ENCODE results near the gene TGM1. TPM values are rescaled to one million over a fixed set of nuclear protein-coding genes. Genes with fewer than 3 reads are reported as not detected.

TGM1 gene
- 1.8 TPM for total RNA-seq

GRCh38 chr14:24262821-24263733 is at the start of gene TGM1:
TSS of gene TGM1 (minus strand) at chr14:24263177. CDS start at chr14:24262352, 825 bp downstream.
- no peak for DNase-seq (ENCODE audit: low spot score)
- ATAC-seq: no peak

DNA sequence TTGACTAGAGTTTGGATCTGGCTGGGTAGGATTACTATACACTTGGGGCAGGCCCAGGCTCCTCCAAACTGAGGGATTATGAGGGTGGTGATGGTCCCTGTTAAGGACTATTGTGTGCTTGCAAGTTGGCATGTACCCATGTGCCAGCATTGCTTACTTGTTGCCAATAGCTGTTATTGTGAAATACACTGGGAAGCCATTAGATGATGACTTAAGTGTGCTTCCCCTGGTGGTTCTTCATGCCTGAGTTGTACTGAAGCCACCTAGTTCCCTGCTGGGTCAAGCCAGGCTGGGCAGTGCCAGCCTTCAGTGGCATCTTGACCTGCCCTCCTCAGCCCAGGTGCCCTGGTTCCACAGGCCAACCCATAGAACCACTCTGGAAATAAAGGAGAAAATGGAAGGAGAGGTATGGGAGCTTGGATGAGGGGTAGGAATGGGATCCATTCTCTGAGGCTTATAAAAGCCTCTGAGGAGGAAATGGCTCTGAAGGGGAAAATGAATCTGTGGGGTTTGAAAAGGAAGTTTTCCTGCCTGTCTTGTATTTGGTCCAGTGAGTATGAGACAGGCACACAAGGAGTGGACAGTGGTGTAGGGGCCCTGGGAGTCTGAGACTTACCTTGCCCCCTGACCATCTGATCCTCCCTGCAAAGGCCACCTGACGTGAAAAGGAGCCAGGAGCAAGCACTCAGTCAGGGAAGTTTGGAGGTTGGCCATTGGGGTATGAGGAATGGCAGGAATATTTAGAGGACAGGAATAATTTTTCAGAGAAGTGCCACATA is 49.0 kb upstream of the TGM1 start:
- ATAC-seq: no peak
- DNase-seq (ENCODE audit: low spot score): peak; percentile 62

DNA sequence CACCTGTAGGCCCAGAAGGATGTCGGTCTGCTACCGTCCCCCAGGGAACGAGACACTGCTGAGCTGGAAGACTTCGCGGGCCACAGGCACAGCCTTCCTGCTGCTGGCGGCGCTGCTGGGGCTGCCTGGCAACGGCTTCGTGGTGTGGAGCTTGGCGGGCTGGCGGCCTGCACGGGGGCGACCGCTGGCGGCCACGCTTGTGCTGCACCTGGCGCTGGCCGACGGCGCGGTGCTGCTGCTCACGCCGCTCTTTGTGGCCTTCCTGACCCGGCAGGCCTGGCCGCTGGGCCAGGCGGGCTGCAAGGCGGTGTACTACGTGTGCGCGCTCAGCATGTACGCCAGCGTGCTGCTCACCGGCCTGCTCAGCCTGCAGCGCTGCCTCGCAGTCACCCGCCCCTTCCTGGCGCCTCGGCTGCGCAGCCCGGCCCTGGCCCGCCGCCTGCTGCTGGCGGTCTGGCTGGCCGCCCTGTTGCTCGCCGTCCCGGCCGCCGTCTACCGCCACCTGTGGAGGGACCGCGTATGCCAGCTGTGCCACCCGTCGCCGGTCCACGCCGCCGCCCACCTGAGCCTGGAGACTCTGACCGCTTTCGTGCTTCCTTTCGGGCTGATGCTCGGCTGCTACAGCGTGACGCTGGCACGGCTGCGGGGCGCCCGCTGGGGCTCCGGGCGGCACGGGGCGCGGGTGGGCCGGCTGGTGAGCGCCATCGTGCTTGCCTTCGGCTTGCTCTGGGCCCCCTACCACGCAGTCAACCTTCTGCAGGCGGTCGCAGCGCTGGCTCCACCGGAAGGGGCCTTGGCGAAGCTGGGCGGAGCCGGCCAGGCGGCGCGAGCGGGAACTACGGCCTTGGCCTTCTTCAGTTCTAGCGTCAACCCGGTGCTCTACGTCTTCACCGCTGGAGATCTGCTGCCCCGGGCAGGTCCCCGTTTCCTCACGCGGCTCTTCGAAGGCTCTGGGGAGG is 47.9 kb upstream of the TGM1 start, which contains the start of gene LTB4R:
Gene LTB4R, plus strand, starts transcription at position 857 of the 959 bp plus-strand sequence. CDS start 4,150 bp downstream, outside the sequence.
- DNase-seq (ENCODE audit: low spot score): peak; percentile 91
- ATAC-seq: peak; percentile 69

GRCh38 chr14:24310265-24310645 is 47.3 kb upstream of the TGM1 start:
- DNase-seq (ENCODE audit: low spot score) (peak; percentile 85), ATAC-seq (peak; percentile 46)

GRCh38 chr14:24309538-24310264 is 46.7 kb upstream of the TGM1 start, which contains the start of gene LTB4R2:
TSS of gene LTB4R2 (plus strand) at chr14:24310140. CDS start at chr14:24310665, 525 bp downstream.
- no peak for DNase-seq (ENCODE audit: low spot score)
- no peak for ATAC-seq

- DNase-seq (ENCODE audit: low spot score) (peak; percentile 71), ATAC-seq (peak; percentile 1)
Observed at GRCh38 chr14:24308342-24309124, 45.6 kb upstream of the TGM1 start.

GRCh38 chr14:24307575-24308341 is 44.8 kb upstream of the TGM1 start, which contains the start of gene CIDEB:
TSS of gene CIDEB (minus strand) at chr14:24307977. CDS start at chr14:24307858, 119 bp downstream.
- peak; percentile 59 for ATAC-seq
- peak; percentile 92 for DNase-seq (ENCODE audit: low spot score)

DNA sequence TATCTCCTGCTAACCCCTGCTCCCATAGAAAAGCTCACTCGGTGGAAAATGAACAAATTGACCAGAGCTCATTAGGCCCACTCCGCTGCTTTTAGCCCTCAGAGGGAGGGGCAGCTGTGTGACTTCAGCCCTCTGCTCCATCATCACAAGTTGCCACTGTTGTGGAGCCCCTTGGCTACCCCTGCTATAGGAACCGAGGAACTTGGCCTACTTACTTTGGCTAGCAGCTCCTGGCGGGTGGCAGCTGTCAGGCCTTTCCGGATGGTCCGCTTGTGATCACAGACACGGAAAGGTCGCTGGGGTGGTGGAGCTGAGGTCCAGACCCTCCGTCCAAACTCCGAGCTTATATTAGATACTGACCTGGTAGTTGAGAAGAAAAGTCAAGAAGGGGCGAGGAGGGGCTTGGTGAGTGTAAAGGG is 44.2 kb upstream of the TGM1 start:
- ATAC-seq (no peak), DNase-seq (ENCODE audit: low spot score) (no peak)

DNA sequence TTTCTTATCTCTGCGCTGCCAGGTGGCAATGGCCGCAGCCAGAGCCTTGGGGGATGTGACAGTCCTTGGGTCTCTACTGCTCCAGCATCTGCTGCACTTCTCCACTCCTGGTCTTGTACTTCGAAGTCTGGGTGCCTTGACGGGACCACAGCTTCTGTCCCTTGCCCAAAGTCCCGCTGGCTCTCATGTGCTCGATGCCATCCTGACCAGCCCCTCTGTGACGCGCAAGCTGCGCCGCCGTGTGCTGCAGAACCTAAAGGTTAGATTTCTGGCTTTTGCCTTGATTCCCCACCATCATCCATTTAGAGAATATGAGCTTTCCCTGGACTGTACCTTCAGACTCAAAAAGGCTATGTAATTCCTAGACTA is 41.0 kb upstream of the TGM1 start:
- ATAC-seq: no peak
- no peak for DNase-seq (ENCODE audit: low spot score)

GRCh38 chr14:24300326-24300980 is 37.5 kb upstream of the TGM1 start:
- no peak for DNase-seq (ENCODE audit: low spot score)
- no peak for ATAC-seq

DNA sequence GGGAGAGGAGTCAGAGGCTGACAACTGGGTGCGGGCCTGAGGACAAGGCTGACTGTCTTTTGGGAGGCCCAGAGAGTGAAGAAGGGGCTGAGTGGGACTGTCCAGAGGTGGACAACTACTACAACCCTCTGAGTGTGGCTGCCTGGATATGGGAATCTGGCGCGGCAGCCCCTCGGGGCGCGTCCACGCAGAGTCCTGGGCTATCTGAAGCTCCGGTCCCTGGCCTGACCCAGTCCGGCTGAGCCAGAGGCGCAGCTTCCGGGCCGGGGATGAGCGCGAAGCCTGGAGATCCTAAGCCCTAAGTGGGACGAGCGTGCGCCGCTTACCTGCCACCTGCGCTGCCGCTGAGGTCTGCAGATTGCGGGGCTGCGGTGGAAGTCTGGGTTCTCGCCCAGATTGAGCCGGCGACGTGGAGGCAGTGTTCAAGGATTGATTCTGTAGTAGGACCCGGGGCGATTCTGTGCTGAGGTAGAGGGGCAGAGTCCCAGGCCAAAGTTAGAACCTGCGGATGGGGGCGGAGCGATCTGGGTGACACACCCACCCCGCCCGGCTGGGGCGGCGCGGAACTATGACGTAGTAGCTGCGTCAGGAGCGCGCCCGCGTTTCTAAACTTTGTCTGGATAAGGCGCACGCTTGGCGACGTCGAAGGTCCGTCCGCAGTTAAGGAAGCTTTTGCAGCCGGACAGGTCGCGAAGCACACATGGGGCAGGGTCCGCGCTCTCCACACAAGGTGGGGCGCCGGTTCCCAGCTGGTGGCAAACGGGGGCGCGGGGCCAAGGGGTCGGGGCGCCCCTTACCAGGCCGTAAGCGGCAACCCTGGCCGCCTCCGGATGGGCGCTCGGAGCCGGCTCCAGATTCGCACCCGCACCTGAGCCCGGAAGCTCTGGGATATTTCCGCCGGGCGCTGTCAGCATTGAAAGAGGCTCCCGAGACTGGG is 36.5 kb upstream of the TGM1 start, which contains the start of the genes DHRS1 and NOP9:
Gene DHRS1, minus strand, starts transcription at position 526 of the 937 bp plus-strand sequence. CDS start 674 bp downstream, outside the sequence.
Gene NOP9, plus strand, starts transcription at position 596 of the 937 bp plus-strand sequence. Its CDS starts 105 bp downstream, at position 701.
- peak; percentile 97 for DNase-seq (ENCODE audit: low spot score)
- ATAC-seq: peak; percentile 86

DNA sequence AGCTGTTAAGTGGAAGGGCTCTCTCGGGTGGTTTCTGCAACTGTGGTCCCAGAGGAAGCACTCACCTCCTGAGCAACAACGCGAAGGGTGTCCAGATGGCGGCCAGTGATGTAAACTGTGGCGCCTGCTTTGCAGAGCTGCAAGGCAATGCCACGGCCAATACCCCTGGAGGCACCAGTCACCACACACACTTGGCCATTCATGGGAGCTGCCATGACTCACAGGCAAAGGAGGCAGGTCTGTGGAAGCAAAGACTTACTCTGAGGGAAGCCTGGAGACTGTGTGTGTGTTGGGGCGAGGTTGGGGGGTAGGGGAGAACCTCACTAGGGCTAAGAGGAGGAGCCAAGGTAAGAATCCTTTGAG is 35.9 kb upstream of the TGM1 start:
- no peak for DNase-seq (ENCODE audit: low spot score)

DNA sequence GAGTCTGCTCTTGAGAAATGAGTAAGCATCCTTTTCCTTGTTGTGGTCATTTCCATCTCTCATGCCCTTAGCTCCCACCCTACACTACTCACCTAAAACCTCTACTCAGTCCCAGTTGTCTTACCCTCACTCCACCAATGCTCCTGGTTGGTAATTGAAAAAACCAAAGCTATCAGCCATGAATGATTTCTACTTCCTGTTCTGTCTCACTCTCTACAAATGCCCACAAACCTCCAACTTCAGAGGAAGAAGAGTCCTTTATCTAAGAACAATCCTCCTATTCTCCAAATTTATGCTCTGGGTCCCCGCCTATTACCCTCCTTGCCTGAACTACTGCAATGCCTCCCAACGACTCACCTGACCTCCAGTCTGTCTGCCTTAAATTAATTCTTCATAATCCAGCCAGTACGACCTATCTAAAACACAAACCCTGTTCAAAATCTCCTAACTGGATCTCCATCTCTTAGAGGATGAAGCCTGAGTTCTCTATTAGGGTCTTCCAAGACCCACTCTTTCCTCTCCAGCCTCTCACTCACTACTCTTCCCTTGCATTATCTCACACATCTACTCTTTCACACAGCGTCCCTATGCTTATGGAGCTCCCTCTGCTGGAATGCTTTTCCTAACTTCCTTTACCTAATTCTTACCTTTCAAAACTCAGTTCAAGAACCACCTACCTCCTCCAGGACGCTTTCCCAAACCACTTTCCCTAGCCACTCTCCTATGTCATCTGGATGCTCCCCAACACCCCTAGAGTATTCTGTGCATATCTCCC is 34.4 kb upstream of the TGM1 start:
- ATAC-seq: peak; percentile 33
- DNase-seq (ENCODE audit: low spot score): no peak

More for the DNA sequence above, 35.9 kb upstream of the TGM1 start:
- ATAC-seq: peak; percentile 30

DNA sequence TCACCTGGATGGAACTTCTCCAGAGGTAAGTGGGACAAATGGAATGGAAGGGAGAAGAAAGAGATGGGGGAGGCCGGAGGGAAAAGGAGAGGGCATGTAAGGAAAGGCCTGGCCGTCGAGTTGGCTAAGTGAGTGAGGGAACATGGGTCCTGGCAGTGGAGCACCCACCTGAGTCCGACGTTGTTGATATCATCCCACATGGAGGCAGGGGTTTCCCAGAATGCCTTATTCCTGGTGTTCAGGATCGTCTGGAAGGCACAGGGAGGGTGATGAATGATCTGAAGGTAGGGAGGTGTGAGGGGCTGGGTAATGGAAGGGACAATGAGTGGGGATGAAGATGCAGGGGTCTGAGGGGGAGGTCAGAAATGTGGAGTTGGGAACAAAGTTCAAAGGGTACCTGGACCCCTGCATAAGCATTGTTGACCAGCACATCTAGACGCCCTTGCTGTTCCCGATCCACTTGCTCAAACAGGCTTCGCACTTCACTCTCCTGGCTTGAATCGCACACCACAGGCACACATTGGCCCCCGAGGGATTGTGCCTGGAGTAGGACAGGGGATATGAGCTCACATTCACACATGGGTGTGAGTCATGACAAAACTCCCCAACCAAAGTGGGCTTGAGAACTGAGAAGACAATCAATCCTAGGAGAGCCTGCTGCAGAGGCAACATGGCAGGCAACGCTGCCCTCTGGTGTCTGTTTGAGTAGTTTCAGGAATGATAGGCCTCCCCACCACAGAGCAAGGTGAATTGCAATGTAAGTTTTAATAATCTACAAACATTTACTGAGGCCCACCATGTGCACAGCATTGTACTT is 33.6 kb upstream of the TGM1 start:
- peak; percentile 37 for ATAC-seq

GRCh38 chr14:24293525-24293924 is 30.5 kb upstream of the TGM1 start:
- DNase-seq (ENCODE audit: low spot score) (no peak), ATAC-seq (no peak)

More for the DNA sequence above, 33.6 kb upstream of the TGM1 start:
- DNase-seq (ENCODE audit: low spot score): no peak

All from left lobe of liver (tissue), 2 donors.